ENCODE data around the gene HACD2.

HACD2 gene

DNA sequence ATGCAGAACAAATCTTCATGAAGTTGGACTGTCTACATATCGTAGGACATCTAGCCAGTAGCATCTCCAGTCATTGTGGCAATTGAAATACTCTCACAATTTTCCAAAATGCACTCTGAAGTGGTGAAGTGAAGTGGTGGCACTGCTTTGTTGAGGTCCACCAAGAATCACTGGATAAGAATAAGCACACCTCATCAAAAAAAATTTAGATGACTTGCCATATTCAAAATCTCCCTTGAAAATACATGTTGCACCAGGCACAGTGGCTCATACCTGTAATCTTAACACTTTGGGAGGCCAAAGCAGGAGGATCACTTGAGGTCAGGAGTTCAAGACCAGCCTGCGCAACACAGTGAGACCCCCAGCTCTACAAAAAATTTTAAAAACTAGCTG lies 12.9 kb downstream of the HACD2 start:
- in situ Hi-C loops (cut with MboI; ENCODE audit: low sequenced_read_pairs): loop anchor here (25.0 kb wide), 1 partner anchor 260 kb away; no protein-coding TSS in a partner anchor

DNA sequence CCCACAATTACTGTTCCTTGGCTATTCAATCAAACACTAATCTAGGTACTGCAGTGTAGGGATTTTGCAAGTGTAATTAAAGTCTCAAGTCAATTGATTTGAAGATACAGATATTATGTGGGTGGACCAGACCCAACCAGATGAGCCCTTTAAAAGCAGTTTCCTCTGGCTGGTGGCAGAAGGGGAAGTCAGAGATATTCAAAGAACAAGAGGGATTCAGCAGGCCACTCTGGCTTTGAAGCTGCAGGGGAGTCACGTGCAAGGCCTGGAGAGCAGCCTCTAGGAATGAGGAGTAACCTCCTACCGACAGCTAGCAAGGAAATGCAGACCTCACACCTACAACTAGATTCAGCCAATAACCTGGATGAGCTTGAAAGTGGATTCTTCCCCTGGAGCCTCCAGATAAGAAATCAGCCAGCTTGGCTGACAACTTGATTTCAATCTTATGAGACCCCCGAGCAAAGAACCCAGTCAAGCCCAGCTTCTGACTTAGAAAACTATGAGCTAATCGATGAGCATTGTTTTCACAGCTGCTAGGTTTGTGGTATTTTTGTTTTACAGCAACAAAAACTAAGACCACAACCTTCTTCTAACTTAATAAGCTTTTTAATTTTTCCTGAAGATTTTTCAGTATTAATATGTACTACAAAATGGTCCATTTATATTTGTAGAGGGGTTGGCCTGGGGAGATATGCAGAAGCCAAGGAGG lies 13.4 kb downstream of the HACD2 start:
- in situ Hi-C loops (cut with MboI; ENCODE audit: low sequenced_read_pairs): loop anchor here (25.0 kb wide), 1 partner anchor 259 kb away; no protein-coding TSS in a partner anchor

DNA sequence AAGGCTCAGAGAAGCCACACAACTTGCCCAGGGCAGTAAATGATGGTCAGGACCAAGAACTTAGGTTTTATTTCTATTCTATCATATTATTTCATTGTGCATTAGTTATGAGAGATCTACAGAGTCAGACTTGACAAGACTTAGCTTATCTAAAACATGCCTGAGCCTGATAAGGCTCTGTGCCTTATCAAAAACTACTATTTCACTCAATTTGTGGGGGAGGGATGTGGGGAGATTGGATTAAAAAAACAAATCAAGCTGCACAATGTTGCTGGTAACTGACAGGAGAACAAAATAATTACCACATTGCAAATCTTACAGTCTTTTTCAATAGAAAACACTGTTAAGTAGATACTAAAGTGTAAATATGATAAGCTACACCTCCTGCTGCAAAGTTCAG lies 16.0 kb downstream of the HACD2 start:
- in situ Hi-C loops (cut with MboI; ENCODE audit: low sequenced_read_pairs): loop anchor here (25.0 kb wide), 1 partner anchor 257 kb away; no protein-coding TSS in a partner anchor

DNA sequence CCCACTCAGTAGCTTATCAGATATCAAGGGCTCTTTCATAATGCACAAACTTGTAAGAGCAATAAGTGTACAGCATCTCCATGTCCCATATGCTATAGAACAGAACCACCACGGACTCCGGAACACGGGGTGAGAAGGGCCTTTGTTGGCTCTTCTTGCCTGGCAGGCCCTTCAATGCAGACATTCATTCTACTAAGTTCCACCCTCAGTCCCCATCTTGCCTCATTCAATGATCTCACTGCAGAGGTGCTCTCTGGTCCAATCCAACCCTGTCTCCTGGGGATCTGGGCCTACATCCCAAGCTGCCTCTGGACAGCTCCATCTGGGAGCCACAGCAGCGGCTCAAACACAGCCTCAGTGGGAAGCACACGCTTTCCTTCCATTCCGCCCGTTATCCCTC lies 16.8 kb downstream of the HACD2 start:
- in situ Hi-C loops (cut with MboI; ENCODE audit: low sequenced_read_pairs): loop anchor here (25.0 kb wide), 1 partner anchor 256 kb away; no protein-coding TSS in a partner anchor

DNA sequence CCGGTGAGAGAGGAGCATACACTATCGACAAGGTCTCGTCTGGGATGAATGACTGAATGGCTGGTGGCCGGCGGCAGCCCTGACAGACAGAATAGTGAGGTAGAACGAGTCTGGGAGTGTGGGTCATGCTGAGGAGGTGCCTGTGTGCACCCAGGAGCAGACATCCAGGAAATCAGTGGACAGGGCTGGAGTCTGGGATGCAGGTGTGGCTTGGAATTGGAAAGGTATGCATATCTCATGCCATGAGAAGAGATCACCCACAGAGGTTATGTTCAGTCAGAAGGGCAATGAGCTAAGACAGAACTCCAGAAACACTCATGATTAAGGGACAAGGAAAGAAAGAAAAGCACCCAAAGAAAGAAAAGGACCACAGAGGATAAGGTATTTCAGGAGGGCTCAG lies 20.8 kb downstream of the HACD2 start:
- in situ Hi-C loops (cut with MboI; ENCODE audit: low sequenced_read_pairs): loop anchor here (25.0 kb wide), 1 partner anchor 252 kb away; no protein-coding TSS in a partner anchor

DNA sequence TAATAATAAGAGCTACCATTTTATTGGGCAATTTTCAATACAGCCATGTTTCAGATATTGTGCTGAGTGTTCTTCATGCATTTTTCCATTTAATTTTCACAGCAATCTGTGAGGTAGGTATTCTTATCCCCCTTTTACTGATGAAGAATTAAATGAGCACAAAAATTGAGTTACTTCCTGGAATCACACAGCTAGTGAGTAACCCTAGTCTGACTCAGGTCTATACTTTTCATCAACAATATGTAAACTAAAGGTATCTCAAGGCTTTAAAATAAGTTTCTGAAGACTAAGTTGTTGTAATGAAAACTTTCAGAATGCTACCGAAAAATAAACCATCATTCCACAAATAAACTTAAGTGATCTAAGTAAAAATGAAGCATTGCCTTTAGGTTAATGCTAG lies 22.3 kb downstream of the HACD2 start:
- in situ Hi-C loops (cut with MboI; ENCODE audit: low sequenced_read_pairs): loop anchor here (25.0 kb wide), 1 partner anchor 250 kb away; no protein-coding TSS in a partner anchor

DNA sequence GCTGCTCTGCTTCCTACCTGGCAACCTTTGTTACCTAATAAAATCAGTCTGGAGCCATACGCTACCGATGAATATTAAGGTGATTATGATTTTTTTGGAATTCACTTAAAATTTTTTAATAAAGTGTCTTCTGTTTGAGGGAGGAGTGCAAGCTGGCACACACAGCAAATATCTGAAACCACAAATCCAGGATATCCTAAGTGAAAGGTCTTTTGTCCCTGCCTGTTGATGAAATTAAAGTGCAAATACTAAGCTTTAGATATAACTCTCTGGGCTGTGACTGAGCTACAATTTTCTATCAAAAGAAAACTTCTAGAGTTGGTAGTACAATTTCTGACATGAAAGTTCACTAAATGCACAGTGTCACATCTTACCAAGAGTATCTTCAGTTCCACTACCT lies 23.7 kb downstream of the HACD2 start:
- in situ Hi-C loops (cut with MboI; ENCODE audit: low sequenced_read_pairs): loop anchor here (25.0 kb wide), 1 partner anchor 249 kb away; no protein-coding TSS in a partner anchor

DNA sequence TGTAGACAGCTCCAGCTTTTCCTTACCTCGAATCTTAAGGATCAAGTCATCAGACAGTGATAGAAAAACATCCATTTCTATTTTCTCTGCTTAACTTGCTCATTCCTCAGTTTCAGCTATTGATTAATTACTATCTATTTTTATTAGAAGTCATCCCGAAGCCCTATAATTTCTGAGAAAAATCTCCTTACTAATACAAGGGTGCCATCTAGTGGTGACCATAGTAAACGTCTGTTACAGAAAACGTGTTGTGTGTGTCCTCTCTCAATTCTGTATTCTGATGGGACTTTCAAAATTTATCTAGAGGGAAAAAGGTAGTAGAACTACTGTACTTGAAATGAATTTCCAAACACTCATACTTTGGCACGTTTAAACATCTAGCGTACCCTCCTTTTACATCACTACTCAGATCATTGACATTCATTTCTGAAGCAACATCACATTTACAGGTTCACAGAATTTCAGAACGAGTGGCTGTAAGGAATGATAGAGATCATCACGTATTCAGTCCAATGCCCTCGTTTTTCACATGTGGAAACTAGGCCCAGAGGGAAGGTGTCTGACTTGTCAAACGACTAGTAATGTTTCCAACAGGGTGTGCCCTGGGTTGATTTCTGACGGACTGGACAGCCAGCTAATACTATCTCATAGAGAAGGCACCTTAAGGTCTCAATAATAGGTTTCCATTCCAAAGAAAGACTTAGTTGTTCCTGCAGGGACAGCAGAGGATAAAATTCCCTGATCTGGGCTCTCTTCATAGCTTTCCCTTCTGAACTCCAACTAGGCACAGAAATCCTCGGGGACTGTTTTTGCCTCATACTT lies 25.6 kb downstream of the HACD2 start:
- in situ Hi-C loops (cut with MboI; ENCODE audit: low sequenced_read_pairs): loop anchor here (25.0 kb wide), 1 partner anchor 247 kb away; no protein-coding TSS in a partner anchor

DNA sequence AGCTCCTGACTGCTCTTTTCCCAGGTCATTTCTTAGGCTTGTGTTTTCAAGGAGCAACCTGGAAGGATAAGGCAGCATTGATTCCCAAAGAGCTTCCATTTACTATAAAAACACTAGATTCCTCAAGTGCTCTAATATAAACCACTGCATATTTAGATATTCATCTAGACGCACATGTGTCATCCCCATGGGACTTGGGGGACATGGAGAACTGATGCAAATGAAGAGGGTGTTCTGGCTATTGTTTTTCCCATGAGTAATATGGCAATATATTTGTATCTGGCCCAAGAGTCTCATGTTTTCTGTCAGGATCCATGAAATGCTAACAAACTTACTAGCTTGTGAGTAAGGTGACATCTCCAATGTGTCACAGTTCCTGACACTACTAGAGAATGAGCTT lies 31.3 kb downstream of the HACD2 start:
- in situ Hi-C loops (cut with MboI; ENCODE audit: low sequenced_read_pairs): loop anchor here (25.0 kb wide), 1 partner anchor 241 kb away; no protein-coding TSS in a partner anchor

DNA sequence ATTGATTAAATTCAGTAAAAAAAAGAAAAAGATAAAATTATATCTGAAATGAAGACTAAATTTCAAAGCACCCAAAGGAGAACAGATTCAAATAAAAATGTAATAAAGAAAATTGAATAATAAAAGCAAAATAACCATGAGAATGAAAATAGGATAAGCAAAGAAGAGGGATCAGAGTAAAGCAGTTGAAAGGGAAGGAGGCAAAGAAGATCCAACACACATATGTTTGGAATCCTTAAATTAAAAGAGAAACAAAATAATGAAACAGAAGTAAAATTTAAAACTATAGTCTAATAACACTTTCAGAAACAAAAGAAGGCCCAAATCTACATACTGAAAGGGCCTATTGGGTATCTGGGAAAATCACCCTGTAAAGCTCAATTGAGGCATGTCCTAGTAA lies 32.1 kb downstream of the HACD2 start:
- in situ Hi-C loops (cut with MboI; ENCODE audit: low sequenced_read_pairs): loop anchor here (25.0 kb wide), 1 partner anchor 240 kb away; no protein-coding TSS in a partner anchor

DNA sequence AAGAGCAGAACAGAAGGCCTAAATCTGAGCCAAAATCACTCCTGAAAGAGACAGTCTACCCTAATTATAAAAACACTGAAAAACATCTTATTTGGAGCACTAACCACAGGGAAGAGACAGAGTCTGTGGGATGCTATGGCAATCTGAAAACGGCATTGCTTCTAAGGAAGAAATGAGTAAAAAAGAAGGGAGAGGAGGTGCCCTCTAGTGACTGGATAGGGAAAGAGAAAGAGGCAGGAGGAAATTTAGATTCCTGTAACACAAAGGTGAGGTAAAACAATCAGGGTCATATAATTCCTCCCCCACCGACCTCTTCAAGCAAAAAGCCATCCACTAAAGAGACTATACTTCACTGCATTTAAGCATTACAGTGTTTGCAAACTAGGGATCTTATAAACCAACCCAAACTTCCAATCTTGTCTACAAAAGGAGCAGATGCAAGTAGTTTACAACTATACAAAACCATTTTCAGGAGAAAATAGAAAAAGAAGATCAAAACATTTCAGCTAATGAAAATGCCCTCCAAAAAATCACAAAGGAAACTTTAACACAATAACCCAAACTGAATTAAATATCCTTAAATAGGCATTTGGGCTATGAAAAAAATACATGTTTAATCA lies 32.6 kb downstream of the HACD2 start:
- in situ Hi-C loops (cut with MboI; ENCODE audit: low sequenced_read_pairs): loop anchor here (25.0 kb wide), 1 partner anchor 240 kb away; no protein-coding TSS in a partner anchor

DNA sequence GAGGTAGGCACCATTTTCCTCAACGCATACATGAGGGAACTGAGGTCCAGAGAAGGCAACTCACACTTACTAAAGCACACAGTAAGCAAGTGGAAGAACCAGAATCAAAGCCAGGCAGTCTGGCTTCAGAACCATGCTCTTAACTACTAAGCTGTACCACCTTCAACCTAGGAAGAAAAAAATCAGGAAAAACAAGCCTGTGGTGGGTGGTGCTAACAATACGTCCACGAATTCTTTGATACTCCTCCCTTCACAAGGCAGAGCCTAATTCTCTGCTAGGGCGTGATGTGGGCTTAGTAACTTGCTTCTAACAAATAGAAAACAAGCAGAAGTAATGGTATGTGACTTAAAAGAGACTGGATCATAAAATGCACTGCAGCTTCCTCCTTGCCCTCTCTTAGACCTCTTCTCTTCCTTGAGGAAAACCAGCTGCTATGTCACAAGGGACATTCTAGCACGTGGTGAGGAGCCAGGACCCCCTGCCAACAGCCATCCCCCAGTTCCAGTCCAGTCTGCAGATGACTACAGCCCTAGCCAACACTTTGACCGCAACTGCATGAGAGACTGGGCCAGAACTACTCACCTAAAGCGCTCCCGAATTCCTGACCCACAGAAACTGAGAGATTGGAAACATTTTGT lies 36.9 kb downstream of the HACD2 start:
- in situ Hi-C loops (cut with MboI; ENCODE audit: low sequenced_read_pairs): no loop called here

DNA sequence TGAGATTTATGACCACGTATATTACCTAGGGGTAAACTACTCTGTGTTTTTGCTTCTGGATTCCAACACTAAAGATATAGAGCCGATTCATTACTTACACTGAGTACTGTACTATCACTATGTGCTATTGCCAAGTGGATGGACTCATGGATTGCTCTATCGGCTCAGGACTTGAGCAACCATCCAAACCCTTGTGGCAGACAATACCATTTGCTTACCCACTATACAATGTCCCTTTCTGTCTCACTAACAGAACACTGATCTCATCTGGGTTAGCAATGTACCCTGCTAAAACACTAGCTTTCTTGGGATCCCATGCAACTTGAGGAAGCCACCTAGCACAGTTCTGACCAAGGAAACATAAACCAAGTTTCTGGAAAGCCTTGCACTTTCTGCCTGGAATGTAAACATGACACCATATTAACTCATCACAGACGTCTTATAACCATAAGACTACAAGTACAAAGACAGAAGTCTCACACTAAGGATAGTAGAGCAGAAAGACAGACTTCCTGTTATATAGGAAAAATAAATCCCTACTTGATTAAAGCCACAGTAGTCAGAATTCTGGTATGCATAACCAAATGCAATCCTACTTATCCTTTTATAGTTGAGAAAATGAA lies 38.6 kb downstream of the HACD2 start:
- in situ Hi-C loops (cut with MboI; ENCODE audit: low sequenced_read_pairs): no loop called here

DNA sequence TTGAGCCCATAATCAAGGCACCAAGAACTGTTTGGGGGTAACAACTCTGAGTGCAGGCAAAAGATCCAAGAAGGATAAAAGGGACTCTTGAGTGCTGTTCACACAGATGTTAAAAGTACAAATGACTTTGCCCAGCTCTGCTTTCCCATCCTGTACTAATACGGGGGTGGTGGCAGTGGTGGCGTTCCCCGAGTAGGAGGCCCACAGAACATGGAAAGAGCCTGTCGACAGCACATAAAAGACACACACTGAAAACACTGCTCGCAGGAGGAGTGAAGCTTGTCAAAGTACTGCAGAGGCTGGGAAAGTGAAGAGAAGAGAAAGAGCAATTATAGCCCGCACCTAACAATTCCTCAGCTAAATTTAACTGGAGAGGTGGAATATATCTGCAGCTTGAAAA lies 40.9 kb downstream of the HACD2 start:
- in situ Hi-C loops (cut with MboI; ENCODE audit: low sequenced_read_pairs): no loop called here

DNA sequence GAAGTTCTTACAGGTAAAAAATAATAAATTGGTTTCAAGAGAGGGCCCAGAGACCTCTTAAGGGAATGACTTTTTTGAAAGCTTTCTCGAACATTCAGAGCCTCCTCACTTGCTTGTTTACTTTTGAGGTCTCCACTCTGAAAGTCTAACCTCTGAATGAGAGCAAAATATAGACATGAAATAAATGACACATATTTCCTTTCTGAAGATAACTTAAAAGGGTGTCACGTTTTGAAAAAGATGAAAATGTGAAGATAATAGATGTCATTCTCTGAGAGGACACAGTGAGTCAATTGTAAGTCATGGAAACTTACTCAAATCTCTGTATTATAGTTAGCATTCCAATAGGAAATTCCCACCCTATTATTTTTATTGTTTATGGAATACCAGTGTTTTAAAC lies 44.6 kb downstream of the HACD2 start:
- in situ Hi-C loops (cut with MboI; ENCODE audit: low sequenced_read_pairs): no loop called here

DNA sequence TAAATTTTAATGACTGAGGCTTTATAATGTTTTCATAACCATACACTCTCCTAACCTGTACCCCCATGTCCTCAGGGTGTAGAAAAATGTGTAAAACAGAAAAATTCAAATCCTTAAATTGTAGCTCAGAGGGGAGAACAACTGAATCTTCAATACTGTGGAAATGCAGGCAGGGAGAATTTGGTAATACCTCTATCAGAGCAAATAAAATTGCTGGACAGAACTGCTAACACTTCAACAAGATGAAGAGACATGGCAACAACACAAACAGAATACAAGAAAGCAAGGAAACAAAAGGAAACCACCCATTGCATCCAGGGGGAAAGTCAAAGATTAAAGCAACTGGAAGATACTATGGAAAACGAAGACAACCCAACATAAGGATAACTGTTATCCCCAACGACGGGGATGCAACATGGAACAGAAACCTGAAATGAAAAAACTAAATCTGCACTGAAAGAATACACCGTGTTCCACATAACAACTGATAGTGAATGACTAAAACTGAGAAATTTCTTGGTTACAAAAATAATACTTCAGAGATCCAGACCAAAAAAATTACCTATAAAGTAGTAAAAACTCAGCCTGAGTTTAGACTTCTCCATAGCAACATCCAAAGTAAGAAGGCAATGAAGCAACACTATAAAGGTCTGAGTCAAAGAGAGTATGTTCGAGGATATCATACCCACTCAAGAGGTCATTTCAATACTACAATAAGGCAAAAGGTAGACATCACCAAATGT lies 48.5 kb downstream of the HACD2 start:
- in situ Hi-C loops (cut with MboI; ENCODE audit: low sequenced_read_pairs): no loop called here

DNA sequence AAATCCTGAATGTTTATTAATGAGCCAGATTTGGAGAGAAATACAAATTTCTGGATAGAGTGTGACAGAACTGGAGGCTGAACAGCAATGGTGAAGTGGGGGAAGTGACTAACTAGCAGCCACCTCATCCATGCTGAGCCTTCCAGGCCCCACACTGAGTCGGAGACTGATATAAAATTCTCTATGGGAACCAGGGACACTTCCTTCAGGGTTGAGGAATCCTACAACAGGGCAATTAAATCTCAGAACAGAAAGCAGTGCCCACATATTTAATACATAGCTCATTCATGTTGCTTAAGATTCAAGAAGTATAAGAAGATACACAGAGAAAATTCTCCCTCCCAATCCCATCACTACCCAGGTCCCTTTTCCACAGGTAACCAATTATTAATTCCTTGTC lies 49.3 kb downstream of the HACD2 start:
- in situ Hi-C loops (cut with MboI; ENCODE audit: low sequenced_read_pairs): no loop called here

DNA sequence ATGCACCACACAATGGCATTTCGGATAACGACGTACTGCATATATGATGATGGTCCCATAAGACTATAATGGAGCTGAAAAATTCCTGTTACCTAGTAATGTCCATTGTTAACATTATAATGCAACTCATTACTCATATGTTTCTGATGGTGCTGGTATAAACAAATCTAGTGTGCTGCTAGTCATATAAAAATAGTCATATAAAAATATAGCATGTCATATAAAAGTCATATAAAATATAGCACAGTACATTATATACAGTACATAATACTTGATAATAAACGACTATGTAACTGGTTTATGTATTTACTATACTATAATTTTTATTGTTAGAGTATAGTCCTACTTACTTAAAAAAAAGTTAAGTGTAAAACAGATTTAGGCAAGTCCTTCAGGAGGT lies 50.6 kb downstream of the HACD2 start:
- in situ Hi-C loops (cut with MboI; ENCODE audit: low sequenced_read_pairs): no loop called here

DNA sequence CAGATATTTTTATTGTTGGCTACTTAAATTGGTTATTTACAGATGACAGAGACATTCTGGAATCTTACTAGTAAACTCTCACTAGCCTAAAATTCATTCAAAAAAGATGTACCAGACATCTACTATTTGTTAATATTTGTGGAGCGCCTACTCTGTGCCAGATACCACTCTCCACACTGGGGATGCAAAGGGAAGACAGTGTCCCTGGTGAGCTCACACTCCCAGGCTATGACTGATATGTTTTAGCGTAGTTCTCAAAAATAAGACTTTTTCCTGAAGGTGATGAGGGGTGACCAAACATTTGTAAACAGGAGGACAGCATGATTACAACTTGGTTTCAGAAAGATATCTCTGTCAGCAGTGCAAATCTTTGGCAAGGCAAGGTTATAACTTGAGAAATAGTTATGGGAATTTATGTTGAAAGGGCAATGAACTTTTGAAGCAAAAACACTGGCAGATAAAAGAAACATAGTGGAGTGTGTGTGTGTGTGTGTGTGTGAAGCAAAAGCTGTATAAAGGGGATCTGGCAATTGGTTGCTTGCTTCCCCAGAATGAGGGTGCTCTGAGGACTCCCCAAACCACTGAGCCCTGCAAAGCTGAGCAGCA lies 51.2 kb downstream of the HACD2 start:
- in situ Hi-C loops (cut with MboI; ENCODE audit: low sequenced_read_pairs): no loop called here
